HG03571 (cell line): ENCODE data around the gene TRAPPC12.

Experiments
- ATAC-seq: cut with Tn5 transposase; IDR thresholded peaks from one replicate; pipeline ENCODE4 v1.9.1; 2021; ENCODE audit not compliant: unreplicated experiment

Gene TRAPPC12

DNA sequence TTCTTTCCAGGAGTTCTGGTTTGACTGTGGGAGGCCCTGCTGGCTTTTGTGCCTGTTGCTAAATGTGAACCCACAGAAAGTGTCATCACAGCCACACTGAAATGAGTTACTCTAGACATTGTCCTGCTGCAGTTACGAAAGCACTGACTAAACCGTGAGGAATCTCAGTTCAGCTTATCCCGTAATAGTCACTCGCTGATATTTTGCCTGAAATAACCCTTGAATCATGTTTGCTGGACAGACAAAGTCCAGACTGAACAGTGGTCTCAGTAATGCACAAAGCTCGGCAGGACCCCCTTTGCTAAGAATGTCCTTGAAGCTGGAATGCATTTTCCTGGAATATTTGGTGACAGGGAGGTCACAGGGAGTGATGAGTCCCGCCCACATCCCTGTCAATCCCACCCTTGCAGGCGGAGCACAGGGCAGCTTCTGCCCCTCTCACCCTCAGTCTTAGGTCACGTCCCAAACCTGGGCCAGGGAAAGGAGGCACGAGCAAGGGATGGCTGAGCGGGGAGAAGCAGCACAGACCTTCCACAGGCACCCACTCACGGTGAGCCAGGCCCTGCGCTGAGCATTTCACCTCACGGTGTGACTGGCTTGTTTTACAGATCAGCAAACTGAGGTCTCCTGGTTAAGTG, 86.5 kb downstream of the TRAPPC12 start:
- ATAC-seq: no peak

GRCh38 chr2:3466482-3466863, 87.0 kb downstream of the TRAPPC12 start:
- ATAC-seq: no peak

DNA sequence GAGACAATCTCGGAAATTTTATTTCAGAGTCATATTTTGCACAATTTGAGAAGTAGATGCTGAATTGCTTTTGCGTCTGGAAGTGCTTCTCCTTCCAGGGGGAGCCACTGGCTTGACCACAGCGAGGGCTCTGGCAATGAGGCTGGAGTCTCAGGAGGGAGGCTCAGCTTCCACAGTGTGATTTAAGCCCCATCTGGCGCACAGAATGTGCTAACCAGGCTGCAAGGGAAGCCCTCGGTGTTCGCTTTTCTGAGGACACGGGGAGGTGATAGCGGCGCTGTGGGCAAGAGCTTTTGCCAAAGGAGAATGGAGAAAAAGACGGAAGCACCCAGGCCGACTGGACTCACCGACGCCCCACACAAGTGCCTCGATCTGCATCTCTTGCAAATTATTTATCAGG, 87.5 kb downstream of the TRAPPC12 start:
- ATAC-seq: no peak

DNA sequence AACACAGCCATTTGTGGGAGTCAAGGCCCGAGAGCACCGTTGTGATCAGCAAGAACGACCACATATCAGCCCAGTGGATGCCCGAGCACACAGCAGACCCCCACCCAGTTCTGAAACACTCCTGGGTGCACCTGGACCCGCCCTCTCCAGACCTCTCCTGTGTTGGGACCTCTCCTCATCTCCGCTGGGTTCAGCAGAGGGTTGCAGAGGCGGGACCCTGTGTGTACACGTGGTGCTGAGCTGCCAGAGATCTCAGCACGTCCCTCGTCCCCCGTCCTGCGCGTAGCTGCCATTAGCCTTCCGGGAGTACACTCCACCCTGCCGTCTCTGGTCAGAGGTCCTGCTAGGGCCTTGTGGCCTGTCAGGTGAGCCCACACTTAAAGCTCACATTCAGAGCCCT, 88.2 kb downstream of the TRAPPC12 start:
- no peak for ATAC-seq

DNA sequence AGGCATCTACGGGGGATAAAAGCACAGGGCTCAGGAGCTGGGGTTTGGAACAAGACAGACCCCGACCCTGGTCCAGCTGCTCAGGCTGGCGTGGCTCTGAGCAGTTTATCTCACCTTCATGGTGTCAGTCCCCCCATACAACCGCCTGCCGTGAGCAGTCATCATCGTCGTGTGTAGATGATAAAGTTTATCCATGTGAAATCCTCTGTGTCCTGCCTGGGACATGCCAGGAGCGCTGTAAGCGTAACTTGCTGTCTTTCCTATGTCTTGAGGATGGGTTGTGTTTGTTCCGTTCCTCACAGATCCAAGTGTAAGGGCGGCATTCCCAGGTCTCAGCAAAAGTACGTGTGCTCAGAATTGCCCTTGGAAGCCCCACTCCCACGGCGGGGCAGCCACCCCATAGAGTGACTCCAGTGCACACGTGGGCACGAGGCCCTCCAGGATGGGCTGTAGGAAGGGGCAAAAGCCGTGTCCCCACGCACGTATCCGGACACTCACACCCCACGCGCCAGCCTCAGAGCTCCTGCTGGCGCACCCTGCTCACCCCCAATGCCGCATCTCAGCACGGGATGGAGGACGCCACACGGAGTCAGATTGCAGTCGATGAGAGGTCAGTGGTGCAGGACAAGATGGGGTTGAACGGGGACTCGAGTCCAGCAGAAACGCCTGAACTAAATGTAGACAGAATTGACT, 88.9 kb downstream of the TRAPPC12 start:
- no peak for ATAC-seq

DNA sequence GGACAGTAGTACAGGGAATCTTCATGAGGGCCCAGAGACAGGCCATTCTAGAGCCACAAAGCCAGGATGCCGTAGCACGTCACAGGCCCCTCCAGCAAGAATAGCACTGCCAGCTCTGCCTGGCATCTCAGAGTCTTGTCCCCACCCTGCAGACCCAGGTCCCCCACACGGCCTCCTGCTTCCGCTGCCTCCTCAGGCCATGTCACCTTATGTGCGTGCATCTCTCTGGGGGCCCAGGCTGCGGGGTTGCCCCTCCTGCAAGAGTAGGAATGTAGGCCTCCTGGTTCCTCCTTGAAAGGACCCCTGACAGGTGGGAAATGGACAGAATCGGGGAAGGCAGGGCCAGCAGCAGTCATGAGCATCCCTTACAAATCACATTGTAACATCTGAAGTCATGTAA, 90.0 kb downstream of the TRAPPC12 start:
- no peak for ATAC-seq

- ATAC-seq: no peak
These were observed 90.7 kb downstream of the TRAPPC12 start for GRCh38 chr2:3470166-3470651.

GRCh38 chr2:3470856-3471737, 91.6 kb downstream of the TRAPPC12 start:
- no peak for ATAC-seq

DNA sequence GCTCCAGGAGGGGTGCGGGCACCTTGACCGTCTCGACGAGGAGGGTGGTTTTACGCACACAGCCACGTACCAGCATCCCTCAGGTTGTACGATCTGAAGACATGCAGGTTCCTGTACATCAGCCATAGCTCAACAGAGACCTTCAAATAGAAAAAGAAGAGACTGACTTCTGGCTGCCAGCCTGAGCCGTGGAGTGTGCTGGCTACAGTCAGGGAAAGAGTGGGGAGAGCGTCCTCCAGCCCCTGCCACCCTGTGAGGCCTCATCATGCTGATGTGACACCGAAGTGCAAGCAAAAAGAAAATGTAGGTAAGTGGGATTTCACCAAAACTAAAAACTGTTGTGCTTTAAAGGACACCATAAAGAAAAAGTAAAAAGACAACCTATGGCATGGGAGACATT, 92.8 kb downstream of the TRAPPC12 start:
- no peak for ATAC-seq

DNA sequence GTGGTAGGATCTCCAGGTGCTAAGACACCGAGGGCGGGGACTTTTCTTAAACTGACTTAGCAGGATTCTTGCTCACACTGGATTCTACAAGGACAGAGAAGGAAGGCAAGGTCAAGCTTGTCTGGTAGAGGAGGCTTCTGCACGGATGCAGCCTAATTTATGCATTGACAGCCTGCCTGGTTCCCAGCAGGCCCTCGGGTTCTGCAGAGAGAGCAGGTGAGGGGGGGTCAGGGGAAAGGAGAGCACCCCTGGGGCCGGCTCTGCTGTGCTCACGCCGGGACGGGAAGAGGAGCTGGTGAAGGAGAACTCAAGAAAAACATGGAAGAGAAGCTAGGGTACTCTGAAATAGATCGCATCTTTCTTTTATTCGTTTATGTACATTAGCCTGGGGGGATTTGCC, 93.5 kb downstream of the TRAPPC12 start:
- no peak for ATAC-seq

DNA sequence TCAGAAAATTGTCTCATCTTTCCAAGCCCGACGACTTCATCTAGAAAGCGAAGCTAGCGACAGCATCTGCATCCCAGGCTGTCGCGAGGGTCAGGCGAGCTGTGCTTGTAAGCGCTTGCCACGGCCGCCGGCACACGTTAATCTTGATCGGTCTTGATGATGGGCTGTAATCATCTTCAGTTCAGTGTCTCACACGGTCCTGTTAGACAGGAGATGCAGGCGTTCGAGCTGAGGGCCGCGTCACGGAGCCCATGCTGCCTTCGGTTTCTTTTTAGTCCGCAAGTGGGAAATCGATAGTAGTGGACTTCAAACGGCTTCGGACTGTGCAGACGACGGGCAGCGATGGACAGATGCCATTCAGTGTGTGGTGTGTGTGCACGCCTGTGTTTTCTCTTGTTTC, 96.3 kb downstream of the TRAPPC12 start:
- no peak for ATAC-seq

DNA sequence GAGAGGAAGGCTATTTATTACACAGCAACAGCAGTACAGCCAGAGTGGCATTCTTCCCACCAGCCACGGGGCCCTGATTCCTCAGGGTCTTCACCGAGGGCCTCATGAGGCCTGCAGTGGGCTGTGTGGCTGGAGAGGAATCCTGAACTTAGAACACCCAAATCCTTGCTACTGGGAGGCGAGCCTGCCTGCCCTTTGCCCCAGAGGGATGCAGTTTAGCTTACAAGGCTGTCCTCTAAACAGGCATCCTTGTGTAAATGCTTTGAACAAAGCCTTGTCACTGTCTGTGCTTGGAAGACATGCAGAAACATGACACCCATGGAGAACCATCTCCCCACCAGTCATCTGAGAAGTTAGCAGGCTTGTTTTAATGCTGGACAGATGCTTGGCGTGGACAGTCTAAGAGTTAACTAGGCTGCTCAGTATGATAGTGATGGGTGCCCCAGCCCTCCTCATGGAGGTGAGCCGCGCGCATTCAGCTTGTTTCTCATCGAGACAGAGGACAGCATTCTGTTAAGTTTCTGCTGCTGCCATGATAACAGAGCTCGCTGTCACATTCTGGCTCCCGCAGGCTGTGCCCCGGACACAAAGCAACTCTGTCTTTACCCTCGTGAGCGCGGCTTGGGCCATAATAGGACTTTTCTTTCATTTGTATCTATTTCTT, 97.0 kb downstream of the TRAPPC12 start:
- no peak for ATAC-seq

DNA sequence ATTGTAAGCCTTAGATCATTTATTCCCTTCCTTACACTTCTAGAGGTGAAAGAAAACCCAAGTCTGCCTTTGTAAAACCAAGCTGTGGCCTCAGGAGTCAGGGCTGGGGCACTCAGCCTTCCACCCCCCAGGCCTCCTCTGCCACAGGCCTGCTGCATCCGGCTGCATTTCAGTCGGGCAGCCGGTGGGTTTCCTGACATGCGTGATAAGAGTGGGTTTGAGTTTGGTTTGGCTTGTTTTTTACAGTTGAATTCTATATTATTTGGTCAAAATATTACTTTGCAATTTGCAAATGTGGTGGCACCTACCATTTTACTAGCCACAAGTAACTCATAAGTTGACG, 97.5 kb downstream of the TRAPPC12 start:
- no peak for ATAC-seq

GRCh38 chr2:3478846-3479385, 99.4 kb downstream of the TRAPPC12 start:
- ATAC-seq: no peak

GRCh38 chr2:3479430-3480320, 100.2 kb downstream of the TRAPPC12 start:
- no peak for ATAC-seq

- ATAC-seq: no peak
These were observed 101.0 kb downstream of the TRAPPC12 start for GRCh38 chr2:3480352-3481010.

GRCh38 chr2:3481011-3481400, 101.5 kb downstream of the TRAPPC12 start:
- ATAC-seq: no peak

DNA sequence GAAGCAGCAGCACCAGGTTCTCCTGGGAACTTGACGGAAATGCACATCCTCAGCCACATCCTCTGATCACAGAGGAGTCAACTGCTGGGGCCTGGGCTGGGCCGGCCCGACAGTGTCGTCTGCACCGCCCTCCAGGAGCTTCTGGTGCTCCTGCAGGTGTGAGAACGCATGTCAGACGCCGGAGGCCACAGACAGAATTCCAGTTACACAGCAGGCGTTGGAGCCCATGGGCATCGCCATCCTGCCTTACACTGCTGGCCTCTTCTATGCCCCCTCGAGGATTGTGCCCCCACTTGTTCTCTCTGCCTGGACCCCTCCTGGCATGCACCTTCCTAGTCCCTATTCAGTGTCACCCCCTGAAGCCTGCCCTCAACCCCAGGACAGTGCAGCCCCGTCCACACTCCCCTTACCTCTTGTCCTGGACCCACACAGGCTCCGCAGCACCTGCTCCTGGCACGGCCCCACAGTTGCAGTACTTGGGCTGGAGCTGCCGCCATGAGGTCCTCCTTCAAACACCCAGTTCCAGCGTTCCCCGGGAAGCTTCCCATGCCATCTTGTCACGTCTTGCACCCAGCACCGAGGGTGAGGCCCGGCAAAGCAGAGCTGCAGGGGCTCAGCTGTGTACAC, 102.4 kb downstream of the TRAPPC12 start:
- no peak for ATAC-seq

DNA sequence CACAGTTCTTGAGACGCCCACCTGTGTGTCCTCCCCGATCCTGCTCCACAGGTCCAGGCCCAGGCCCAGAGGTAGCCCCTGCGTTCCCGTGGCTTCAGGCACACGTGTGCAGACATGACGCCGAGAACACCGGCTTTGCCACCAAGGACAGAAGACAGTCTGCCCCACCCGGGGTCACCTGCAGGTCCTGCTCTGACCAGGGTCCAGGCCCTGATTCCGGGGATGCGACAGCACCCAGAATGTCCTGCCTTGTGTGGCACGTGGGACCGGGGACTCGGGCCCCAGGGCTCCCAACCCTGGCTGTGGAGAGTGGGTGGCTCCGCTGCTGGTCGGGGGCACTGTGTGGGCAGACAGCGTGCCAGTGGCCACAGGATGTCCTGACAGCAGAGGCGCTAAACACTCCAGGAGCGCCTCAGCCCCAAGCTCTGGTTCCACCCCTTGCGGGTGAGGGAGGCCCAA, 102.9 kb downstream of the TRAPPC12 start:
- ATAC-seq: no peak
